HepG2 (cell line): ENCODE results near the gene AHSP. TPM values are rescaled to one million over a fixed set of nuclear protein-coding genes. Genes with fewer than 3 reads are reported as not detected.

Source experiments
- ATAC-seq: fragments of 200-7000 bp; cut with Tn5 transposase; 3 replicates; pipeline ENCODE4 v1.9.1; 2020; ENCODE audit warnings: mild to moderate bottlenecking, moderate library complexity
- BruUV-seq: library from RNA; stranded (reverse); fragments of 400-500 nt; replicated peaks from 2 replicates; lab custom pipeline; 2021; lab: Mats Ljungman, UMichigan
- CTCF ChIA-PET: fragments of 300-600 bp; formaldehyde crosslinking; extraction: SDS; loops from one replicate; lab custom pipeline; 2021; ENCODE audit warnings: low total read pairs, inconsistent platforms, low intra/inter-chr PET ratio; lab: Yijun Ruan, JAX
- POLR2A ChIA-PET: fragments of 350-600 bp; sonication (Branson Sonifier 250); formaldehyde crosslinking; loops from one replicate; lab custom pipeline; 2020; ENCODE audit warnings: antibody characterized with exemption, inconsistent platforms; lab: Yijun Ruan, JAX
- DNase-seq: peaks from one replicate; pipeline ENCODE4 v3.0.0-alpha.2; 2015; ENCODE audit warnings: low spot score
- FAIRE-seq: peaks from 3 replicates; lab custom pipeline; 2011; peaks lifted over from hg19 to GRCh38; lab: Jason Lieb, UNC
- H2AFZ ChIP-seq: one replicate; pipeline ENCODE4 v1.6.1; 2011; ENCODE audit warnings: low read length, inconsistent platforms
- H3K27ac ChIP-seq: fragments of 300-600 bp; 3 replicates; pipeline ENCODE4 v1.8.0; 2011; ENCODE audit warnings: mixed run types, mild to moderate bottlenecking, mixed read lengths, low read length, inconsistent platforms; ENCODE audit not compliant: insufficient read depth; ENCODE audit errors: extremely low read length
- H3K27me3 ChIP-seq, 2 experiments: fragments of 200-600 bp in 1 of 2; 2 replicates in 1 of 2; 3 replicates in 1 of 2; pipeline versions ENCODE4 v1.6.0 to v1.8.0; 2011; ENCODE audit warnings: low read length in 2 of 2, mild to moderate bottlenecking in 2 of 2, moderate library complexity in 2 of 2, inconsistent platforms in 1 of 2; ENCODE audit not compliant: insufficient read depth in 2 of 2, control insufficient read depth in 1 of 2
- H3K36me3 ChIP-seq, 2 experiments: fragments of 200-600 bp in 1 of 2; replicated peaks in 1 of 2; 2 replicates in 1 of 2; 3 replicates in 1 of 2; pipeline versions ENCODE4 v1.5.1 to v1.8.0; 2011; ENCODE audit warnings: low read length in 2 of 2, inconsistent platforms in 1 of 2; ENCODE audit not compliant: insufficient read depth in 2 of 2, control insufficient read depth in 1 of 2
- H3K4me1 ChIP-seq: 2 replicates; pipeline ENCODE4 v1.5.1; 2012; ENCODE audit warnings: low read length, inconsistent platforms; ENCODE audit not compliant: insufficient read depth
- H3K4me2 ChIP-seq: 2 replicates; pipeline ENCODE4 v1.6.0; 2011; ENCODE audit warnings: low read depth, low read length, inconsistent platforms
- H3K4me3 ChIP-seq, 3 experiments: fragments of 200-600 bp in 1 of 3; sonication (generic), shearing (Covaris generic) in 1 of 3; replicated peaks in 1 of 3; 2 replicates each; pipeline ENCODE4 v1.5.1; 2011 to 2016; ENCODE audit warnings: low read length in 3 of 3, inconsistent platforms in 2 of 3, low read depth in 2 of 3, mild to moderate bottlenecking in 2 of 3, control low read depth in 1 of 3, mixed read lengths in 1 of 3; ENCODE audit not compliant: insufficient read depth in 1 of 3
- H3K79me2 ChIP-seq: one replicate; pipeline ENCODE4 v1.6.1; 2011; ENCODE audit warnings: low read length, inconsistent platforms; ENCODE audit not compliant: insufficient read depth
- H3K9ac ChIP-seq: 2 replicates; pipeline ENCODE4 v1.6.0; 2011; ENCODE audit warnings: mild to moderate bottlenecking, low read depth, low read length, inconsistent platforms; ENCODE audit not compliant: insufficient read depth
- H3K9me3 ChIP-seq: 2 replicates; pipeline ENCODE4 v1.5.1; 2012; ENCODE audit warnings: mild to moderate bottlenecking, low read length
- H4K20me1 ChIP-seq: 2 replicates; pipeline ENCODE4 v1.6.0; 2011; ENCODE audit warnings: inconsistent platforms, mild to moderate bottlenecking, low read length, moderate library complexity; ENCODE audit not compliant: insufficient read depth
- ERF ChIP-seq: IDR thresholded peaks from 2 replicates; pipeline ENCODE4 v1.6.1; 2018; ENCODE audit warnings: missing biosample characterization, missing genetic modification reagents
- FOSL1 ChIP-seq: sonication (generic); formaldehyde crosslinking; IDR thresholded peaks from 2 replicates; pipeline ENCODE4 v1.9.0; 2021; ENCODE audit warnings: missing genetic modification reagents, borderline replicate concordance
- MED13 ChIP-seq: sonication (generic); formaldehyde crosslinking; IDR thresholded peaks from 2 replicates; pipeline ENCODE4 v1.5.0; 2020; ENCODE audit warnings: missing genetic modification reagents
- MEIS1 ChIP-seq: sonication (generic); formaldehyde crosslinking; IDR thresholded peaks from 2 replicates; pipeline ENCODE4 v1.9.0; 2021; ENCODE audit warnings: mild to moderate bottlenecking, missing genetic modification reagents, moderate library complexity, borderline replicate concordance
- SRSF9 ChIP-seq: fragments of 200-400 bp; formaldehyde crosslinking; IDR thresholded peaks from 2 replicates; pipeline ENCODE4 v1.6.1; 2018; ENCODE audit warnings: borderline replicate concordance, mild to moderate bottlenecking, low read depth, low read length; ENCODE audit not compliant: insufficient read depth, poor library complexity, severe bottlenecking
- TAF15 ChIP-seq: fragments of 200-400 bp; formaldehyde crosslinking; IDR thresholded peaks from one replicate; pipeline ENCODE4 v1.6.1; 2018; ENCODE audit warnings: mild to moderate bottlenecking, low read depth, low read length; ENCODE audit not compliant: poor library complexity, severe bottlenecking
- THAP9 ChIP-seq: sonication (generic); formaldehyde crosslinking; IDR thresholded peaks from 2 replicates; pipeline ENCODE4; 2020; ENCODE audit warnings: missing genetic modification reagents, mild to moderate bottlenecking, borderline replicate concordance
- TMF1 ChIP-seq: sonication (generic); formaldehyde crosslinking; IDR thresholded peaks from 2 replicates; pipeline ENCODE4 v1.8.1; 2022; ENCODE audit warnings: low read depth, missing genetic modification reagents
- ZNF10 ChIP-seq: sonication (generic); formaldehyde crosslinking; IDR thresholded peaks from 2 replicates; pipeline ENCODE4 v1.4.0; 2020; ENCODE audit warnings: mild to moderate bottlenecking, low read depth, missing genetic modification reagents, borderline replicate concordance
- ZNF264 ChIP-seq: sonication (generic); formaldehyde crosslinking; IDR thresholded peaks from 2 replicates; pipeline ENCODE4 v1.4.0; 2020; ENCODE audit warnings: missing genetic modification reagents
- WGBS: methylation state at CpG from one replicate; pipeline ENCODE4 v1.1.6; 2017; ENCODE audit warnings: low lambda C conversion rate; 5-methylcytosine and 5-hydroxymethylcytosine counted together
- in situ Hi-C: cut with HindIII; loops from 2 replicates; pipeline ENCODE4 v1.10.0; 2017; ENCODE audit warnings: low pct_unique_long_range_greater_than_20kb; ENCODE audit not compliant: extremely low pct_ligation_motif_present
- intact Hi-C: fragments of 100-400 bp; cut with micrococcal nuclease; formaldehyde crosslinking; loops from one replicate; pipeline ENCODE4 v1.10.0; 2022; ENCODE audit not compliant: unreplicated experiment
- polyA plus RNA-seq, 8 experiments: library from polyadenylated mRNA; depleted of rRNA in 3 of 8; stranded (reverse) in 7 of 8; unstranded in 1 of 8; fragments of >200 nt; fragmentation: Illumina TruSeq in 4 of 8; extraction: Trizol in 4 of 8; gene quantifications; 2 replicates each; pipeline versions ENCODE4 v1.2.1 to v1.2.3, GENCODE V29; 2011 to 2016; ENCODE audit warnings: low read depth in 4 of 8, missing spikeins in 1 of 8, mixed read lengths in 1 of 8; ENCODE audit not compliant: insufficient read depth in 1 of 8
- total RNA-seq, 5 experiments: library from RNA; depleted of rRNA; stranded (reverse); fragments of >200 nt; fragmentation: Illumina TruSeq; extraction: Trizol; gene quantifications; 2 replicates each; pipeline ENCODE4 v1.2.3, GENCODE V29; 2016; ENCODE audit warnings: low read depth in 1 of 5
- TF ChIP-seq, protein P1 (sequence below): sonication (generic); formaldehyde crosslinking; IDR thresholded peaks from 2 replicates; pipeline ENCODE4 v1.8.0; 2022; ENCODE audit warnings: missing genetic modification reagents, low read depth, mild to moderate bottlenecking, borderline replicate concordance
- TF ChIP-seq, protein P2 (sequence below): sonication (generic); IDR thresholded peaks from 2 replicates; pipeline ENCODE4 v1.6.1; 2016; ENCODE audit warnings: low read depth, borderline replicate concordance

Gene AHSP
- total and polyA plus RNA-seq, 2 of the 13 experiments (the other 11 are each of a cell fraction or from before 2014, with no cell fraction given), result not detected

DNA sequence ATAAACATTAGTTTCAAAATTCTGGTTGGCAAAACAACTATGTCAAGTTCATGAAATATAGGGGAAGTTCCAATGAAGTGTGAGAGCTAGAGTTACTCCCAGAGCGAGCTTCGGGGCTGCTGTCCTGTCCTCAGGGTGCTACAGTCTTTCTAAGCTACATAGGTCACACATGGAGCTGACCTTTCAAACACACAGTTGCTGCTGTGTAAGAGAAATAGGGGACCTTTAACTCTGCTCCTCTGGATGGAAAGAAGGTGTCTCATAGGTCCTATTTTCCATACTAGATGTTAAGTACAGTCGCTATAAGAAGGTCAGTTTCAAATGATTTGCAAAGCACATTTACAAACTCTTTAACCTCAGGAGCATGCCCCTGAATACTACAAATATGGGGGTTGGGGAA, 6.3 kb upstream of the AHSP start:
- WGBS, result 78% methylated on average over 3 of the region's 3 CpGs
- no TSS peak for BruUV-seq
- Histone ChIP-seq H3K36me3 (no peaks in the 10 kb centered on the region), H3K9me3 (no peaks in the 10 kb centered on the region), H3K27ac (no peak overlapping the region), H3K27me3 (peaks cover 0 to 27% of the 10 kb centered on the region in 2 experiments; a peak in 2 of 5 replicates), H3K4me1 (peaks cover 3% of the 10 kb centered on the region), H3K4me3 (no peak overlapping the region), H2AFZ (no peak overlapping the region), H3K79me2 (no peaks in the 10 kb centered on the region), H3K9ac (no peak overlapping the region), H4K20me1 (no peaks in the 10 kb centered on the region), H3K4me2 (no peak overlapping the region)
- TF ChIP-seq TAF15 (no peak), ERF (CRISPR knock-in tag) (no peak), TMF1 (CRISPR knock-in tag) (no peak), FOSL1 (no peak), ZNF264 (CRISPR knock-in tag) (no peak), SRSF9 (no peak), MEIS1 (no peak), ZNF10 (no peak), THAP9 (no peak), MED13 (CRISPR knock-in tag) (no peak)
- TF ChIP-seq, protein P1, sequence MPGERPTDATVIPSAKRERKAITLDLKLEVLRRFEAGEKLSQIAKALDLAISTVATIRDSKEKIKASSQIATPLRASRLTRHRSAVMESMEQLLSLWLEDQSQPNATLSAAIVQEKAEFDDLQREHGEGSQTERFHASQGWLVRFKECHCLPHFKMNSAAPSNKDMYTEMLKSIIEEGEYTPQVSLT (CRISPR knock-in tag), result no peak
- TF ChIP-seq, protein P2, sequence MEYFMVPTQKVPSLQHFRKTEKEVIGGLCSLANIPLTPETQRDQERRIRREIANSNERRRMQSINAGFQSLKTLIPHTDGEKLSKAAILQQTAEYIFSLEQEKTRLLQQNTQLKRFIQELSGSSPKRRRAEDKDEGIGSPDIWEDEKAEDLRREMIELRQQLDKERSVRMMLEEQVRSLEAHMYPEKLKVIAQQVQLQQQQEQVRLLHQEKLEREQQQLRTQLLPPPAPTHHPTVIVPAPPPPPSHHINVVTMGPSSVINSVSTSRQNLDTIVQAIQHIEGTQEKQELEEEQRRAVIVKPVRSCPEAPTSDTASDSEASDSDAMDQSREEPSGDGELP, result no peak
- in situ Hi-C loops (no loop called here), intact Hi-C loops (no loop called here)
- DNase-seq, result no peak
- ATAC-seq, result no peak
- CTCF ChIA-PET, result no interaction called here
- no peak for FAIRE-seq
- POLR2A ChIA-PET, result no interaction called here
